Inflammatory macrophage treated with lipopolysaccharide for 4 hours (primary cell): Measurements from ENCODE around the gene CEP350.
A peak's percentile ranks its signal among the peaks of the same experiment; 100 is the strongest.

ENCODE experiments used
- DNase-seq: peaks from one replicate; pipeline ENCODE4 v3.0.0-alpha.2; 2020

Gene CEP350

GRCh38 chr1:180065408-180065807 is 110.8 kb downstream of the CEP350 start:
- DNase-seq, result no peak

GRCh38 chr1:180066150-180066549 is 111.5 kb downstream of the CEP350 start:
- DNase-seq, result no peak

- no peak for DNase-seq
Observed at GRCh38 chr1:180070286-180070685, 115.7 kb downstream of the CEP350 start.

GRCh38 chr1:180071759-180072158 is 117.1 kb downstream of the CEP350 start:
- no peak for DNase-seq

- no peak for DNase-seq
Observed at GRCh38 chr1:180080439-180080838, 125.8 kb downstream of the CEP350 start.

GRCh38 chr1:180081474-180081873 is 126.9 kb downstream of the CEP350 start:
- no peak for DNase-seq

- DNase-seq, result no peak
Observed at GRCh38 chr1:180083164-180083563, 128.6 kb downstream of the CEP350 start.

- DNase-seq, result no peak
Observed at GRCh38 chr1:180084867-180085266, 130.3 kb downstream of the CEP350 start.

- DNase-seq, result no peak
Observed at GRCh38 chr1:180085331-180085730, 130.7 kb downstream of the CEP350 start.

GRCh38 chr1:180092931-180093650 is 138.5 kb downstream of the CEP350 start:
- DNase-seq, result no peak

- DNase-seq, result no peak
Observed at GRCh38 chr1:180094705-180095295, 140.2 kb downstream of the CEP350 start.

- no peak for DNase-seq
Observed at GRCh38 chr1:180096584-180097325, 142.1 kb downstream of the CEP350 start.

GRCh38 chr1:180097326-180097605 is 142.7 kb downstream of the CEP350 start:
- no peak for DNase-seq

GRCh38 chr1:180101411-180101810 is 146.8 kb downstream of the CEP350 start:
- DNase-seq, result no peak

GRCh38 chr1:180103819-180104218 is 149.2 kb downstream of the CEP350 start:
- no peak for DNase-seq

- no peak for DNase-seq
Observed at GRCh38 chr1:180112091-180112490, 157.5 kb downstream of the CEP350 start.

GRCh38 chr1:180112984-180113647 is 158.5 kb downstream of the CEP350 start:
- DNase-seq, result no peak

GRCh38 chr1:180114396-180114945 is 159.9 kb downstream of the CEP350 start:
- no peak for DNase-seq

- DNase-seq, result peak; percentile 40
Observed at GRCh38 chr1:180116964-180117763, 162.6 kb downstream of the CEP350 start.

GRCh38 chr1:180117764-180118116 is 163.1 kb downstream of the CEP350 start:
- no peak for DNase-seq

GRCh38 chr1:180119837-180120236 is 165.2 kb downstream of the CEP350 start:
- DNase-seq, result peak; percentile 13

- peak; percentile 57 for DNase-seq
Observed at GRCh38 chr1:180123463-180123936, 168.9 kb downstream of the CEP350 start.
